Muscle of arm (tissue), 12 donors: ENCODE results near the gene FBXO10. TPM values are rescaled to one million over a fixed set of nuclear protein-coding genes. Genes with fewer than 3 reads are reported as not detected.

Experiments used
- DNase-seq: peaks from one replicate; pipeline ENCODE4 v3.0.0-alpha.2; 2013
- polyA plus RNA-seq, 12 donors: library from polyadenylated mRNA; unstranded; fragments of 120-200 nt; gene quantifications; one replicate each; pipeline ENCODE4 v1.2.1, GENCODE V29; 2013; ENCODE audit not compliant: insufficient read length in 12 of 12

The FBXO10 gene
- polyA plus RNA-seq, 12 donors: 20.3 to 45.1 (median 34.8) TPM; not detected in 1

DNA sequence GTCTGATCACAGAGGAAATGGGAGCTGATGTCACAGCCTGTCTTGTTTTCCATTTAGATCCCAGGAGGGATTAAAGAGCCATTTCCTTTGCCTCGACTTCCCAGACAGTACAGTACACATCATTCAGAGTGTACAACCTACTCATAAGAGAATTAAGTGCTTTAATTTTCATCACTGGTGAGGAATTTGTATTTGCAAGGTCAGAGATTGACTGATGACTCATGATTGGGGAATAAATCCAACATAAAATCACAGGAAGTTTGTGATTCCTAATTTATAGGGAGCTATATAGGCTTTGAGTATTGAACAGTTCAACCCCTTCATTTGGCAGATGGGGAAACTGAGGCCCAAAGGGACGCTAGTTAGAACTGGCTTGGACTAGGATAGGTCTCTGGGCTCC lies 20.3 kb upstream of the FBXO10 start:
- DNase-seq: no peak

- no peak for DNase-seq
Observed at GRCh38 chr9:37593883-37594448, 17.8 kb upstream of the FBXO10 start.

DNA sequence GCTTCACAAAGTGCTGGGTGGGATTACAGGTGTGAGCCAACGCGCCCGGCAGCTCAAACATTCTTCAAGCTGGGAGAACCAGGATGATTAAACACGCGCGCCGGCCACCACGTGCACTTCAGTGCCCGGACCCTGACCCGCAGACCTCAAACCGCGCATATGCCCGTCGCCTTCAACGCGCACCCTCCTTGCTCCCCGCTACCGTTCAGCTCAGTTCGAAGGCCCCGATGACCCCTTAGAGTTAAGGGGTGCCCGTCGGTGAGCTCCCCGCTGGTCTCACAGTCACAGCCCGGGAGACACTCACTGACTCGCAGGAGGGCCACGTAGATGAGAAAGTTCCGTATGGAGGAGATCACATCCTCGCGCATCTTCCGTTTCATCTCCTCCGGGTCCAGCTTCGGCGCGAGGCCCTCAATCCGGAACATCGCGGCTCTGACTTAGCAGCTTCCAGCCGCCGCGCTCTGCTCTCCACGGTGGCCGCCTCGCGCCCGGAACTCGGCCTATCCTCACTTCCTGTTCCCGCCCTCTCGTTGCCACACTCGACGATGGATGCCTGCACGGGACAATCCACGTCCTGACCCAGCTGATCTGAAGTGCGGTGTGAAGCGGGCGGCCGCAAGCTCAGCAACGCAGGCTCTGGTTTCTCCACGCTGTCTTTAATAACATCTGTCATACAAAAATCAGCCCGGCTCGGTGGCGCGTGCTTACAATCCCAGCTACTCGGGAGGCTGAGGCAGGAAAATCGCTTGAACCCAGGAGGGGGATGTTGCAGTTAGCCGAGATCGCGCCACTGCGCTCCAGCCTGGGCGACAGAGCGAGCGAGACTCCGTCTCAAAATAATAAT lies 16.1 kb upstream of the FBXO10 start, which contains the start of gene TOMM5:
Gene TOMM5 (minus strand): TSS at position 490 of the 844 bp plus-strand sequence. CDS start 65 bp downstream, at position 425.
- DNase-seq: peak; percentile 94

- no peak for DNase-seq
Observed at GRCh38 chr9:37587521-37587920, 11.3 kb upstream of the FBXO10 start.

DNA sequence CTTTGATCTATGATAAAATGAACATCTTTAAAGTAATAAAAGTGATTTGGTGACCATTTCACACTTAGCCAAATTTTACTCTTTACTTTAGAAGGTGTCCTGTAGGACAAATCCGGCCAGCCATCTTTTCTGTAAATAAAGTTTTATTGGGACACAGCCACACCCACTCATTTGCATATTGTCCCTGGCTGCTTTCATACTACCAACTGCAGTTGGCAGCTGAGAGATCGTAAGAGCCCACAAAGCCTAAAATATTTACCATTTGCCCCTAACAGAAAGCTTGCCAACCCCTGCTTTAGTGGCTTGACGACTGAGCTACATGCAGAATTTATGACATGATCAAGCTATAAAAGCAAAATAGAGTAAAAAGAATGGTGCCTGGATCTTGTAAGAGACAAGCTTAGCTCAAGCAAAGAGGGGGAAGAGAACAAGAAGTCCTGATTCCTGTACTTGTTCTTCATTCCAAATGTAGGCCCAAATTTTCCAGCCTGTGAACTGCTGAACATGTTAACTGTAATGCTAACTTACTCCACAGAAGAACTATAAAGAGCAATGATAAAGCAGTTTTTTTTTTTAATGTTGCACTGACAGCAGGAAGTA lies 7.4 kb upstream of the FBXO10 start:
- DNase-seq: no peak

DNA sequence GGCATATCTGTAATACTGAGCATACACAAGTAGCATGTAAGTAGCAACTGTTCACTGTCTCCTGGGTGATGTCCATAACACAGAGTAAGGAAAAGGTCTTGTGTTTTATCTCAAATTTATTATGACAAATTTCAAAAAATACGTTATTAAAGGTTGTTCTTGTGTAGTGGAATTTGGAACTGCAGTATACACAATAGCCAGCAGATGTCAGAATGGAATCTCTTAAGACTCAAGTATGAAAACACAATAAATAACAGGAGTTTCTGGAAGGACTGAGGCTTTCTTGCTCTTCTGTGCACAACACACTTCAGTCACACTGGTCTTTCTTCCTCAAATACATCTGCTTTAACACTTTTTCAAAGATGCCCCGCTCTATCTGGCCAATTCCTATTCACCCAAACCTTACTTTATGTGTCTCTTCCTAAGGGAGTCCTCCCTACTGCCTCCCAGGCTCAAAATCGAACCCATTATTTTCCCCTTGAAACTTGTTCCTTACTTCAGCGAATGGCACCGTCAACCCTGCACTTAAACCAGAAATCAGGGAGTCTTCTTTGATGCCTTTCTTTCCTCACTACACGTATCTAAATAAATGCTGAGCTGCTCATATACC lies 6.5 kb upstream of the FBXO10 start:
- DNase-seq: no peak

DNA sequence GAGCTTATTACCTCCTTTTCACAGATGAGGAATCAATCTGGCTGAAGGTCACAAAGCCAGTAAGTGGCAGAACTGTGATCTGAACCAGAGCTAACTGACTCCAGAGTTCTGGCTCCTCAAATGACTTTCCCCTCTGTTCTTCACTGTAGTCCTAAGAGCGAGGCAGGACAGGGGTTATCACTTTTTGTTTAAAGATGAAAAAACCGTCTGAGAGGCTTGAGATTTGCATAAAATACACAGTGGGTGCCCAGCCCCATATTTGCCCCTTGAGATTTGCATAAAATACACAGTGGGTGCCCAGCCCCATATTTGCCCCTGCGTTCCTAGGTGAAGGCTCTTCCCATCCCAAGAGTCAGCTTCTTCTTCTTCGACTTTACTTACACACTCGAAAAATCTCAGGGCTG lies 667 bp downstream of the FBXO10 start:
- DNase-seq: no peak

DNA sequence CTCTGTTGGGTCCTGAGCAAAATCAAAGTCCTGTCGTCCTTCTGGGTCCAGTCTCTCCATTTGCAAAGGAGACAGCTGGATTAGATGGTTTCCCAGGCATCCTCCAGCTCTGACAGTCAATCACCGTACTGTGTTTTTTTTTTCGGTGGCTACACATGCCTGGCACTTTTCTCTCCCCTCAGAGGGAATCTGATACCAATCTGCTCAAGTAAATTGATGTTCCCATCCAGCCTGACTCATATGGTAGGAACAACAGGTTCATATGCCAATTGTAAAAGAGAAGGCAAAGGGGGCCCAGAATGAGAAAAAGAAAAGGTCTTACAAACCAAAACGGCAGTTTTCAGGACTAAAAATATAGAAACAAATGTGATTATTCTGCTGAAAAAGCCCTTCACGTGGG lies 1.2 kb downstream of the FBXO10 start:
- DNase-seq: no peak

DNA sequence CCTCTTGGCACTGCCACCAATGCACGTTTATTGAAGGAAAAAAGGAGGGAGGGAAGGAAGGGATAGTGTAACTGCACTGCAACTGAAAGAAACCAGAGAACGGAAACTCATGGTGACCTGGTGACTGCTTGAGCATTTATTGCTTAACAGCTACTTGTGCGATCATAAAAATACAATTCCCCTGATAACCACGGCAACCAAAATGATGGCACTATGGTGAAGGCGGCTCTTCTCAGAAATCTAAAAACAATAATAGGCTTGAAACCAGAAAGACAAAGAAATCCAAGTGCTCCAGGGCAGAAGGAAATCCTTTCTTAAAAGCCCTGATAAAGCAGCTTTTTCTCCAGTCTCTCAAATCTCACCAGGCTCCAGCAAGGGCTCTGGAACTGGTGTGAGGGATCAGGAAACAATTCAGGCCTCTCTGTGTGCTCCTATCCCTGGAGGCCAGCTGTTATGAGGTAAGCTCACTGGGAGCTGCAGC lies 1.9 kb downstream of the FBXO10 start:
- DNase-seq: no peak

- DNase-seq: no peak
Observed at GRCh38 chr9:37571282-37571681, 4.9 kb downstream of the FBXO10 start.

DNA sequence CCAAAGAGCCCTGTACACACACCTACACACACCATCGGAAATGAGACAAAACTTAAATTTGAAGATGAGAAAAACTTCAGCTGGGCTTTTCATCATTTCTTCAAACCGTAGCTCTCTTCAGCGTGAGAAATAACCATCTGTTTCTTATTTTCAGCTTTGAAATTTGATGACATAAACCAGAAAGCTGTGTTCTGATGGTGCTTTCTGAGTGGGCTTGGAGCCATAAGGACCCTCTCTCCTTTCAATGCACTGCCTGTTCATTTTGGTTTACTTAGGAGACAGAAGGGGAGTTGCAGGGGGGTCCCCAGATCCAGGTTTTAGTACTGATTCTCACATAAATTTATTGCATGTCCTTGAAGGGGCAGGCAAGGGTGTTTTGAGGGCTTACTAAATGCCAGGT lies 9.5 kb downstream of the FBXO10 start:
- DNase-seq: no peak

DNA sequence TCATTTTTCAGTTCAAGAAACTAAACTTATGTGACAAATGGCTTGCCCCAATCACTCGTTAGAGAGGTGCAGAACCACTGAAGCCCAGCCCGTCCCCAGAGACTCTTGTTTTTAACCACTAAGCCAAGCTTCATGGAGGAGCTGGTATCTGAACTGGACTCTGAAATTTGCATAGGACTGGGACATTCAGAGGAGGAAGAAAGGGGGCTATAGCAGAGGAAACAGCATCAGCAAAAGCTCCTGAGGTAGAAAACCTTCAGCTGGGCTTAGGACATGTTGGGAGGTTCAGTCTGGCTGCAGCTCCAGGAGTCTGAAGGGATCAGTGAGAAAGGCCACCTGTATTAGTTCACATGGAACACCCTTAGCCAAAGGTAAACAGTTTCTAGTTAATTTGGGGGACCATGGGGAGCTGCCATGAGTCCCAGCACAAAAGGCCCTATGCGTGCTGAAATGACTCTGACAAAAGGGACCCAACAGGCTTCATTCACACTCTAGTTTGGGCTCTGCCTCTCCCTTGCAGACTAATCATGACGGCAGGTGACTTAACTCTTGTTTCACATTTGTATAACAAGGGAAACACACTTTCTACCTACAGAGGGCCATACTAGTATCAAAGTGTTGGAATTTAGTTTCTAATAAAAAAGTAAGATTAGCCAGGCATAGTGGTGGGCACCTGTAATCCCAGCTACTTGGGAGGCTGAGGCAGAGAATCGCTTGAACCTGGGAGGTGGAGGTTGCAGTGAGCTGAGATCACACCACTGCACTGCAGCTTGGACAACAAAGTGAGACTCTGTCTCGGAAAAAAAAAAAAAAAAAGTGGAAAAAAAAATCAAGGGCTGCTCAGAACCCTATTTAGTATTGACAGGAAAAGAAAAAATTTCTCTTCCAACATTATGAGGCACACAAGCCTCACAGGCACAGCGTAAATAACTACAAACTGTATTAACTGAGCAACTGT lies 10.2 kb downstream of the FBXO10 start:
- DNase-seq: no peak

GRCh38 chr9:37564916-37565315 lies 11.3 kb downstream of the FBXO10 start:
- no peak for DNase-seq

- DNase-seq: no peak
Observed at GRCh38 chr9:37563806-37564513, 12.2 kb downstream of the FBXO10 start.

DNA sequence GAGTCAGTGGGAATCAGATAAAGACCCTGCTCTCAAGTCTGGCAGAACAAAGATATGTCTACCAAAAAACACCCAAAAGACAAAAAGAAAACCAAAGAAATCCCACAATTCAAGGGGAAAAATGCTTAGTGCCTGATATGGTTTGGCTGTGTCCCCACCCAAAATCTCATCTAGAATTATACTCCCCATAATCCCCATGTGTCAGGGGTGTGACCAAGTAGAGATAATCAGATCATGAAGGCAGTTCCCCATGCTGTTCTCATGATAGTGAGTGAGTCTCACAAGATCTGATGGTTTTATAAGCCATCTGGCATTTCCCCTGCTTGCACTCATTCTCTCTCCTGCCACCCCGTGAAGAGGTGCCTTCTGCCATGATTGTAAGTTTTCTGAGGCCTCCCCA lies 13.4 kb downstream of the FBXO10 start:
- no peak for DNase-seq

DNA sequence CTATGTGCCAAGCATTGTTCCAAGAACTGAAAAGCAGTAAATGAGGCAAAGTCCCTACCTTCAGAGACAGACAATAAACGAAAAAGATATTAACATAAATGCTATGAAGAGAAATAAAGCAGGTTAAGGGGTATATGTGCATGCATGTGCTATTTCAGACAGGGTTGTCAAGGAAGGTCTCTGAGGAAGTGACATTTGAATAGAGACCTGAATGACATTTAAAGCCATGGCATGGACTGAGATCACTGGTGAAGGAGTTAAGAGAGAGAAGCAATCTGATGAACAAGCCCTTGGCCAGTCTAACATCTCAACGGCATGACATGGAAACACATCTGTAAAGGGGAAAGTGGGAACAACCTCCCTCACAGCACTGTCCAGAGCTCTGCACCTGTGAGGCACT lies 14.5 kb downstream of the FBXO10 start:
- no peak for DNase-seq

GRCh38 chr9:37559855-37560592 lies 16.2 kb downstream of the FBXO10 start:
- DNase-seq: no peak

DNA sequence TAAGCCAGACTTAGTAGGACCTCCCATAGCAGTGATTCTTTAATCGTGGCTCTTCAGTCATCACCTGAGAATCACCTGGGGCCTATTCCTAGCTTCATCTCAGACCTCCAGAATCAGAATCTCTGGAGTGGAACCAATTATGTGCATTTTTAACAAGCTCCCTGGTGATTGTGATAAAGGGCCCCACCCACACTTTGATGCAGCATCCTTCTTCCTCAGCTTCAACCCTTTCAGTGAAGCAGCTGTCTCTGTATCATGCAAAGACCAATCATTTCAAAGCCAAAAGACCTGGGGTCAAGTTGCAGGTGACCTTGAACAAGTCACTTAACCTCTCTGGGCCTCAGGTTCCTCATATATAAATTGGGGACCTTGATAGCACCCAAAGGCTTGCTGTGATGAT lies 17.1 kb downstream of the FBXO10 start:
- no peak for DNase-seq

DNA sequence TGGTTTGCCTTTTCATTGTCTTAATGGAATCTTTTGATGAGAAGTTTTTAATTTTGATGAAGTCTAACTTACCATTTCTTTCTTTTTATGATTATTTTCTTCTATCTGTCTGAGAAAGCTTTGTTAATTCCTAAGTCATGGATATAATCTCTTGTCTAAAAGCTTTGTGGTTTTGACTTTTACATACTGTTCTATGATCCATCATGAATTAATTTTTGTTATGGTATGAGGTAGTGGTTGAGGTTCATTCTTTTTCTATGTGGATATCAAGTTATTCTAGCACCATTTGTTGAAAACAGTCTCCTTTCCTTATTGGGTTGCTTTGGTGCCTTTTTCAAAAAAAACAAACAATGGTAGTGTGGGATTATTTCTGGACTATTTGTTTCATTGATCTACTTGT lies 20.4 kb downstream of the FBXO10 start:
- DNase-seq: no peak

- no peak for DNase-seq
Observed at GRCh38 chr9:37554318-37554717, 21.9 kb downstream of the FBXO10 start.
